Activated T-helper 1 cell treated with anti-CD3 and anti-CD28 coated beads, Interleukin-2, amount 50 U/mL, for 16 hours (primary cell): ENCODE data around the gene SRGAP3.

Experiments
- DNase-seq, 2 donors: peaks; one replicate each; pipeline ENCODE4 v3.0.0-alpha.2; 2020; ENCODE audit warnings: low read depth in 1 of 2, low spot score in 1 of 2

The SRGAP3 gene

DNA sequence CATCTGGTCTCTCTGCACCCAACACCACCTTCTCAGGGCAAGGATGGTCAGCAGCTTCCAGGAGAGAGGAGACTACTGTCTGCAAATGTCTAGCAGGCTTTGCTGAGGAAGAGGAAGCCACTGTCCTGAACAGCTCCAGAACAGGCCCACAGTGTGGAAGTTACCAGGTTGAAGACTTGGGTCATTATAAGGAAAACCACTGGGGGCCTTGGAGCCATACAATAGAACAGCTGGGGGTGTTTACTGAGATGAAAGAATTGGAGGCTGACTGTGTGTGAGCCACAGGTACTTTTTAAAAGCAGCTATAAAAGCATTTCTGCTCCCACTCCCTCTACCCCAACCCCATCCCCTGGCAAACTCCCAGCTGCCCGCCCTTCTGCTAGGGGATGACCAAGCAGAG lies 24.2 kb downstream of the SRGAP3 start:
- DNase-seq, result no peak

DNA sequence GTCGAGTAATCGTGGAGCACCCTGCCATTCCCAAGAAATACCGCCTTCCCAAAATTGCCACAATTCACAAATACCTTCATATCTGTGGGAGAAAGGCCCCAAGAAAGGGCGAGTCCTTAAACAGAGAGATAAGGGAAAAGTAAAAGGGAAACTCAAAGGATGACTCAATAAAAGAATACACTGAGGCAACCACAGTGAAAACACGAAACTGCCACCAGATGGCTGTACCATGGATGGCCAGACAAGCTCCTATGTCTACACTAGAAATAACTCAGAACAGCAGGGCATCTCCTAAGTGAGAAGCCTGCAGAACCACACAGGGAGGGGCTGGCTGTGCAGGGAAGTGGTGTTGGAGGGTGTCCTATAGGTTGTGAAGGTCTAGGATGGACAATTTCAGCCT lies 25.0 kb downstream of the SRGAP3 start:
- no peak for DNase-seq

DNA sequence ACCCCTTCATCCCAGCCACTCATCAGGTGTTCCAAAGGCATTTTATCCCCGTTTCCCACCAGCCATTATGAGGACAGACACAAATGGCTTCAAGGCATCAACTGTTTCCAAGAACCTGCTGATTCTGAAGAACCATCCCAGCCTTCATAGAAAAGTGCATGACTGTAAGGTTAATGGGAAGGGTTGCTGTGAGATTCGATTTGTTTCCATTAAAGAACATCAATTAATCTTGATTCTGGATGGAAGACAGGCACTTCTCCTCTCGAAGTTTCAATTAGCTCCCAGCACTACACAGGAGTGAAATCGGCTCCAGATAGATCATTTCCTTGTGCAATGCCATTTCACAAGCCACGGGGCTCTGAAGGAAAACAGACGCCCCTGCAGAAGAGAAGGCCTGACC lies 25.8 kb downstream of the SRGAP3 start:
- no peak for DNase-seq

DNA sequence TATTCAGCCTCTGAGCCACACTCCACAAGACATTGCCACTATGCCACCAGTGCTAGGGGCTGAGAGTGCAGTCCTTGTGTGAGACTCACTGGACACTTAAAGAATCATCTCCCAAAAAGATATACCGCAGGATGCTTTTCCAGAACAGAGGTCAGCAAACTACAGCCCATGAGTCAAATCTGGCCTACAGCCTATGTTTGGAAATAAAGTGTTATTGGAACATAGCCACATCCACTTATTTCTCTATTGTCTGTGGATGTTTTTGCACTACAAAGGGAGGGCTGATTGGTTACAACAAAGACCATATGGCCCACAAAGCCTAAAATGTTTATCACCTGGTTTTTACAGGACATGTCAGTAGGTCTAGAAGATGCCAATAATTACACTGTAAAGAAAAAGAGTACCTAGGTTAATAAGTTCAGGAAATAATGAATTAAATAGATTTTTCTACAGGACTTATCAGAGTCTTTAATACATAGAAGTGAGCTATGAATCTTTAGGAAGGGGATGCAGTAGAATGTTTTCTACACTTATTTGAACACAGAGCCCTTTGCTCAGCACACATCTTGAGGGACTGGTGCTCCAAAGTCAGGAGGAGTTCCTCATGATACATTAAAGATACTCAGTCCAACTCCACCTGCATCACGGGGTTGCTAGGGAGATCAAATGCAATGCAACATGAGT lies 26.3 kb downstream of the SRGAP3 start:
- no peak for DNase-seq

DNA sequence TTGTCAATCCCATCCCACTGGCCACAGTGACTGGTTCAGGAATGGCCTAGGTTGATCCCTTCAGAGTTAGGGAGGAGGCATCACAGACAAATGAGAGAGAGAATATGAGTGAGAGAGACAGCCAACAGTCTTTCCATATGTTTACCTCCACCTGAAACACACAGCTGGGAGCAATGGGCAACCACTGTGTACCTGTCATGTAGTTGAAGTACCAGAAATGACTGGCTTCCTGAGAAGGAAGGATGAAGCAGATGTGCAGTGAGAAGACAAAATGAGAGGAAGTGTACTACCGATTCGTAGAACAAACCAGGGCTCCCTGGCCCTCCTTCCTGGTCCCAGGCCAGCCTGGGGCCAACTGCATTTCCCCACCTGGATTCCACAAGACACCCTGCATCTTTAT lies 27.4 kb downstream of the SRGAP3 start:
- no peak for DNase-seq

DNA sequence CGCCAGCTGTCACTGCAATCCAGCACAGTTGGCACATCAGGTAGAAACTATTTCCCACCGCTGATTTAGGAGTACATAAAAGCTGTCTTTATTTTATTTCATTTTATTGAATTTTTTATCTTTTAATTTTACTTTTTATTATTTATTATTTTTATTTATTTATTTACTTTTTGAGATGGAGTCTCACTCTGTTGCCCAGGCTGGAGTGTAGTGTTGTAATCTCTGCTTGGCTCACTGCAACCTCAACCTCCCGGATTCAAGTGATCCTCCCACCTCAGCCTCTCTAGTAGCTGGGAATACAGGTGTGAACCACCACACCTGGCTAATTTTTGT lies 31.0 kb downstream of the SRGAP3 start:
- no peak for DNase-seq

DNA sequence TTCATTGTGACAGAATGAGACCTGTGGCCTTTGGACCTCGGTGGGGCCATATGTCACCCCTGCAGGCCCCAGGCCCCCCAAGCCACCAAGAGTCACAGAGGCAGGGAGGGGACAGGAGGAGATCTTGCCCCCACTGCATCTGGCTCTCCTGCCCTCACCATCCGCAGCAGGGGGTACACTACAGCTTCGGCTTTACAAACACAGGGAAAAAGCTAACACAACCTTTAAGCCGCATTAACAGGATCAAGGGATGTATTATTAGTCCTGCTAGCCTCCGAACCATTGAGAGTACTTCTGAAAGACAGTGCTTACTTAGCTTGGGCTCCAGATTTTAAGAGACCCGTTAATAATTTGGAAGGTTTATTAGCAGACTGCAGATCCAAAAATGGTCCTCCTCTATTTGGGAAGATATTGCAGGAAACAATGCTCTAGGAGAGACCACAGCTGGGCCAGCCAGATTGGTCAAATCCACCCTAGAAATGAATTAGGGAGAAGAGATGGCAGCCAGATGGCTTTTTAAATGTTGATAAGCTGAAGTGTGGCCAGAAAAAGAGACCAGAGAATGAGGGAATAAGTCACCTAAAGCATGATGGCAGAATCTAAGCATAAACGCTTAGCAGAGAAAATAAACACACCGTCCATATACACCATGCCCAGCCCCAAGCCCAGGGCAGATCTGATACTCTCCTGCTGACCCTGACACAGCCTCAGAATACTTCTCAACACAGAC lies 31.5 kb downstream of the SRGAP3 start:
- no peak for DNase-seq

DNA sequence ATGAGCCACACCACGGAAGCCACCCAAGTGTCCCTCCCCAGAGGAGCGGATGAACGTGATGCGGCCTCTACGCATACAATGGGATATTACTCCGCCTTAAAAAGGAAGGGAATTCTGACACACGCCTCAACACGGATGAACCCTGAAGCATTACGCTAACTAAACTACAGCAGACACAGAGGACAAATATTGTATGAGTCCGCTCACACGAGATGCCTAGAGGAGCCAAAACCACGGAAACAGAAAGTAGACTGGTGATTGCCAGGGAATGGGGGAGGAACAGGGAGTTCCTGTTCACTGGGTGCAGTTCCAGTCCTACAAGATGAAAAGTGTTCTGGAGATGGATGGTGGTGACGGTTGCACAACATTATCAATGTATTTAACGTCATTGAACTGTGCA lies 32.7 kb downstream of the SRGAP3 start:
- no peak for DNase-seq

DNA sequence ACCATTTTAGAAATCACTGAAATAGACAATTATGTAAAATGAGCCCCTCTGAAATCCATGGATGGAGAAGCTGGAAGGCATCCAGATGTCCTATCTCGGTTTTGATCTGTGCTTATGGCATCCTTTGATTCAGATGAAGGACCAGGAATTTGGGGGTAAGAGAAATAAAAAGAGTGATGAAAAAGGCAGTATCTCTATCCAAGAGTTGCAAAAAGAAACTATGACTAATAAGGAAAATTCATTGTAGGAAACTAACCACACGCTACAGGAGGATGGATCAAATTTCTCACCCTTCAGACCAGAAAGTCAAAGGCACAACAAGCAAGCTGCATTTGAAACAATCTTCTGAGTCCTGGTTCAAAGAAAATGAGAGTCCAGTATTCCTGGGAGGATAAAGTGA lies 34.8 kb downstream of the SRGAP3 start:
- DNase-seq, result no peak

DNA sequence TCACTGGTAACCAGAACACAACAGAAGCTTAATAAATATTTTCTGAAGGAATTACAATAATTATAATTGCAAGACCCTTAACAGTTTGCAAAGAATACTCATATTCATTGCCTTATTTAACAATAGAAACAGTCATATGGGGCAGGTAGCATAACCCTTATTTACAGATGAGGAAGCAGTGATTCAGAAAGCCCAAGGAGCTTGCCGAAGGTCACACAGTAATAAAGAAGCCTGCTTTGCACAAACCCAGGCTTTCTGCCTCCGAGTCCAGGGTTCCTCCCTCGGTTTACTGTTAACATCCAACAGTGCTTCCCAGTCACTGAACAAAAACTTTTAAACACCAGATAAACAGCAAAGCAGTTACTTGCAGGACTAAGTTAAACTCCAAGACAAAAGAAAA lies 35.3 kb downstream of the SRGAP3 start:
- no peak for DNase-seq

DNA sequence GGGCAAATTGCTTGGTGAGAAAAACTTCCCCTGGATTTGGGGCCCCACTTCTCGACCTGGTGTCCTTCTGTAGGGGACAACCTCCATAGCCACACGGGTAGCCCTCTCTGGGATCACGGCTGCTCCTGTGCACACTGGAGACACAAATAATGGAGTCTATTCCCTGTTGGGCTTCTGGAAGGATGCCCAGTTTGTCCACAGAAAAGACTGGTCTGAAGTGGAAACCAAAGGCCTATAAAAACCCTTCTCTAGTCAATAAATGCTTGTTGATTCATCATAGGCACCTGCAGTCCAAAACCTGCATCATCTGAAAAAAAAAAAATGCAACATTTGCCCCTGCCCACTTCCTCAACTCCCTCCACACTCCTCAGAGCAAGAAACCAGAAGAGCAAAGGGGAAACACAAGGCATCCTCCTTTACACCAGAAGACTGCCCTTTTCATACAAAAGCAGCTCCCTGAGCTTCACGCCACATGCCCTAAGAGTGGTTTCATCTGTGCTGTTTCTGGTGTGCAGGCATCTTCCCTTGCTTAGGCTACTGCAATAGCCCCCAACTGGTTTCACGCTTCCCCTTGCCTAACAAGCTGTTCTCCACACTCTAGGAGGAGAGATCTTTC lies 36.3 kb downstream of the SRGAP3 start:
- DNase-seq, result no peak

DNA sequence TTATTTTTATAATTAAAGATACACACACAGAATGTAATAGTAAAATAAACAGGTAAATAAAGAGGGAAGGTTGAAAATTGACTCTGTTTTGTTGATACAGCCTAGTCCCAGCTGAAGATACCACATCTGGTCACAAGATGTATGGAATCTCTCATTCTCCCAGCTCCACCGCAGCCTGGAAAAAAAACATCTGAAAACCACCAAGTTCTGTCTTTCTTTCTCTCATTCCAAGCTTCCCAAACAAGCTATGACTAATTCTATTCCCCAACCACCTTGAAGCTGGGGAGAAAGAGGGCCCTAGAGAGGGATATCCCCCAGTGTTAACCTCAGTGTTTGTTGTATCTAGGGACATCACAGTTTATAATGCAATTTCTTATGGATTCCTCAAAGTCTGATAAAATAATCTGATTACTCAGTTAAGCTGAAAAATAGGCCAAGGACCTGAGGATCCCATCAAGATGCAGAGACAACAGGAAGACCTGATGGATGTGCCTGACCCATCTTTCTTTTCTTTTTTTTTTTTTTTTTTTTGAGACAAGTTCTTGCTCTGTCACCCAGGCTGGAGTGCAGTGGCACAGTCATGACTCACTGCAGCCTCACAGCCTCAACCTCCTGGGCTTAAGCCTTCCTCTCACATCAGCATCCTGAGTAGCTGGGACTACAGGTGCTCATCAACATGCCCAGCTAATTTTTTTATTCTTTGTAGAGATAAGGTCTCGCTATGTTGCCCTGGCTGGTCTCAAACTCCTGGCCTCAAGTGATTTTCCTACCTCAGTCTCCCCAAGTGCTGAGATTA lies 38.1 kb downstream of the SRGAP3 start:
- DNase-seq, result no peak

DNA sequence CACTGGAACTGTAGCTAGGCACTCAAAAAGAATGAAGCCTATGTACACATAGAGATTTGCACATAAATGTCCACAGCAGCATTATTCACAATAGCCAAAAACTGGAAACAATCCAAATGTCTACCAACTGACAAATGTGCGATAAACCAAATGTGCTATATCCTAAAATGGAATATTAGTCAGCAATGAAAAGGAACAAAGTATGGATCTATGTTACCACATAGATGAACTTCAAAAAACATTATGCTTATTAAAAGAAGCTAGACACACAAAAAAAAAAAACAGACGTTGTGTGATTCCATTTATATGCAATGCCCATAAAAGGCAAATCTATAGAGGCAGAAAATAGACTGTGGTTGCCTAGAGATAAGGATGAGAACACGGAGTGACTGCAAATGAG lies 39.7 kb downstream of the SRGAP3 start:
- DNase-seq, result no peak

DNA sequence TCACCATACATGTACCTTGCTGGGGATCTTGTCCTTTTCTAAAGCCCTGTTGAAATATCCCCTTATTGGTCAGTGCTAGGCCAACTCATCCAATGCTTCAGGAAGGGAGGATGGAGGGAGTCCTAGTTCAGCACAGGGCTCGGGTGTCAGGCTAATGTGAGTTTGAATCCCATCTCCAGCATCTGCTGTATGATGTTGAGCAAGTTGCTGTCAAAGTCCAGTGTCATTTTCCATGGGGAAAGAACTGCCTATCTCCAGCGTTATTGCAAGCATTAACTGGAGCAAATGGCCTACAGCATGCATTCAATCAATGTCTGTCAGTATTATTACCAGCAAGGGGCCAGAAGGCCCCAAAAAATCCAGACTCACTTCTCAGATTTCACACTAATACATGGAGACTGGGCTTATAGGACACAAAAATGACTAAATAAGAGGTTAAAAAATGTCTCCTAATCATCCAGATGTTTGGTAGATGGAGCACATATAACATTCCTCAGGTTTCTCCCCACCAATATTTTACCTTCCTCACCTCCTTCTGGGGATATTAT lies 40.8 kb downstream of the SRGAP3 start:
- no peak for DNase-seq

DNA sequence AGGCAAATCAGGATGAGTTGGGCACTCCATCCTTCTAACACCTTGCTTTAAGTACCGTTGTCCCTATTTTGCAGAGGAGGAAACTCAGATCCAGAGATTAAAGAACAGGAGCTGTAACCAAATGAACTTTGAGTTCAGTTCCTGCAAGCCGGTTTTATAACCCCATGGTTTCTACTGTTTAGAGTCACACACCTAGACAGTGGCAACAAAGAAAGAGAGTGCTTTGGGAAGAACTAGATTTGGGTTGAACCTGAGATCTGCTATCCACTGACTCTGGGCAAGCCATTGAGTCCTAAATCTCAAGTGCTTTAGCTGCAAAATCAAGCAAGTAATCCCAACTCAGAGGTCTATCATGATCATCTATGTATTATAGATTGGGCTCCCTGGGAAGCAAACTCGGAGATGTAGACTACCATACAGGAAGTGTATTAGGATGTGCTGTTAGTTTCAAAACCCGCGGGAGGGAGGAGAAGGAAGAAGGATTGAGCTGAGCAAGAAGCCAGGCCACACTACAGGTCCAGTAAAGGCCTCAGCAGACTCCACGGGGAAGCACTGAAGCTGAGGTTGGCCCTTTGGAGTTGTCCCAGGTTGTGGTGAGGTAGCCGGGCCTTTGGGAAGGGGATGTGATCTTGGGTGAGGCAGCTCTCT lies 42.2 kb downstream of the SRGAP3 start:
- no peak for DNase-seq

DNA sequence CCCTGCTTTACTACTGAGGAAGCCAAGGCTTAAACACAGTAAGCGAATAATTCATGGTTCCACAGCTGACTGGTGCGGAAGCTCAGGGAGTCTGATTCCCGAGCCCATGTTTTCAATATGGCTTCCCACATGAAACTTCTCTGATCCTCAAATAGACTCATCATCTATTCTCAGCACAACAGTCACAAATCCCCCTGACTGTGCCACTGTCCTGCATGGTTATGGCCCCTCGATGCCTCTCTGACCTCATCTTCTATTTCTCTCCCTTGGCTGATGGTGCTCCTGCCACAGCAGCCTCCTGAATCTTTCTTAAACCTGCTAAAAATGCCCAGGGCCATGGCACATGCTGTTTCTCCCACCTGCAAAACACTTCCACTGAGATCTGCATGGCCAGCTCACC lies 43.2 kb downstream of the SRGAP3 start:
- DNase-seq, result no peak

DNA sequence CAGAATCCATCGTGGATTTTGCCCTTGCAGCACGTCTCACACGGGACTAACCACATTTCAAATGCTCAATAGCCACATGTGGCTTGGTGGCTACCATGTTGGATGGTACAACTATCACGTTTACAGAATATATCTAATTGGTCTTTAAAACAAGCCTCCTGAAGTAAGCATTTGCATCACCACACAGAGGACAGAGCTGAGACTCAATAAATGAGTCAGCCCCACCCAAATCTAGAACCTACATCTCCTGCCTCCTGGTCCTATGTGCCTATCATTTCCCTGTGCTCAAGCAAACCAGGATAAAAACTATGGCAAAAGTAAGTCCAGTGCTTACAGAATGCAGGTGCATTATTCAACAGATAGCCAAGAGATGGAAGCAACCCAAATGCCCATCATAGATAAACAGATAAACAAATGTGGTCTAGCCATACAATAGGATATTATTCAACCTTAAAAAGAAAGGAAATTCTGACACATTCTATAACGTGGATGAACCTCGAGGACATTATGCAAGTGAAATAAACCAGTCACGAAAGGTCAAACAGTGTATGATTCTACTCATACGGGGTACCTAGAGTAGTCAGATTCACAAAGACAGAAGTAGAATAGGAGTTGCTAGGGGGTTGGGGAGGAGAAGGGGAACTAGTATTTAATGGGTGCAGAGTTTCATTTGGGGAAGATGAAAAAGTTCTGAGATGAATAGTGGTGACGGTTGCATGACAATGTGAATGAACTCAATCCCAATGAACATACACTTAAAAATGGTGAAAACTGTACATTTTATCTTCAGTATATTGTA lies 43.9 kb downstream of the SRGAP3 start:
- no peak for DNase-seq

DNA sequence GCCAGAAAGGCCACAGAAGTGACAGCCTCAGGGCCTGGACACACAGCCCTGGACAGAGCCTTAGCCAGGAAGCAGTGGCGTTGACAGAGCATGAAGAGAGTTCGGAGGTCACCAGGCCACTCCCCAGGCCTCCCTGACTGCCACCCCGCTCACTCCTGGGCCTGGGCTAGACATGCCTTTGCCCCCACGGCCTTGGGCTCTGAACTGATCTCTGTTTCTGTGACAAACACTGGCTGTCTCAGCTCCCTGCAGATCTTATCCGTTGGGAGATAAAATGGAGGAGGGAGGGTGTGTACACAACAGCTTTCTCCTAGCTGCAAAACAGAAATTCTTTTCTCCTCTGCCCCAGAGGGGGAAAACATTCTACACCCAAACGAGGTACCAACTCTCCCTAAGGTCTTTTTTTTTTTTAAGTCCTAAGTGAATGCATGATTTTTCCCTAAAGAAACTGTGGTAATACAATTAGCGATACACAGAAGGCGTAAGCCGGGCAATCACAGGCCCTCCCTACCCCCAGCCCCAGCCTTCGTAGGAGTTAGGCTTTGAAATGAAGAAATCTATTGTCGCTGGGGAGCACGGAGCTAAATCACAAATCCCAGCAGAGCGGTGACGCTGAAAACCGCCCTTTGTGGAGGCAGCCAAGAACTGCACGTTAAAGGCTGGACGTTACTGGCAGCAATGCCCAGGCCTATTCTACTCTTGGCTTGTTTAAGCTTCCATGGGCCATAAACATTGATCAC lies 45.0 kb downstream of the SRGAP3 start:
- DNase-seq, result no peak

DNA sequence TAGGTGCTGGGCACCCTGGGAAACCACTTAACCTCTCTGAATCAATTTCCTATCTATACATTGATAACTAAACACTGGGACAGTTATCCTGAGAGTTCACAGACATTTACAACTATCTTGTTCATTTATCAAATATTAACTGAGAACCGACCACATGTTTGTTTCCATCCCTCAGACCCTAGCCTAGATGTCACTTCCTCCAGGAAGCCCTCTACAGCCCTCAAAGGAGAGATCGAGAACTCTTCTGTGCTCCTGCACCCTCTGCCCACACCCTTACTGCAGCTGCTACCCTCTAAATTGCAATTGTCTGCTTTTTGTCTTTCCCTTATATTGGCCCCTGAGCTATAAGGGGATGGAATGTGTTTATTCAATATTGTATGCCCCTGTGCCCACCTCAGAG lies 46.1 kb downstream of the SRGAP3 start:
- DNase-seq, result no peak

DNA sequence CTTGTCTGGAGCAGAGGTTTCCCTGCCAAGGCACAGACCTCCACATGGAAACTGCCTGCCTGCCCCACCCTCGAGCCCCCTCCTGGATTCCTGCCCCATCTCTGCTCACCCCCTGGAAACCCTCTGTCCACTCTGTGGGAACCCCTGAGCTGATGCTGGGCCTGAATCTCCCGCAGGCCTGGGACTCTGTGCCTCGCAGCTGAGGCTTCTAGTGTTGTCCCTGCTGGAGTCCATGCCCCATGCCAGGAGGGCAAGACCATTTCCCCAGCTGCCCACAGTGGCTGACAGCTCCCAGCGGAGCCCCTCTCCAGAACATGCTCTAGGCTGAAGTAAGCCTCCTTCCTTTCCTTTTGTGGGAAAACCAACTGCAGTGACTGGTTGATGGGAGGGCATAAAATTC lies 46.9 kb downstream of the SRGAP3 start:
- DNase-seq, result no peak
